Activated T-helper 1 cell treated with Interleukin-2 at 50 U/mL for 16 hours (primary cell): ENCODE data around the gene RAB13.

Experiments used
- DNase-seq: peaks from one replicate; pipeline ENCODE4 v3.0.0-alpha.2; 2020; ENCODE audit warnings: low read depth

RAB13 gene

GRCh38 chr1:153932156-153933131 lies 53.7 kb downstream of the RAB13 start:
- DNase-seq: no peak
